ENCODE results near the gene EGR2. TPM values are rescaled to one million over a fixed set of nuclear protein-coding genes. Genes with fewer than 3 reads are reported as not detected.
"Not testable (repeated sequence)": the region's sequence is repeated elsewhere in the genome, so short reads cannot be mapped to it uniquely, and the experiment has no call there.

Gene EGR2
- total RNA-seq, 1 donor from 2014 or later, result 126 TPM

- not testable (repeated sequence) for H3K36me3 Mint-ChIP-seq (ENCODE audit: low read depth)
- H3K4me1 Mint-ChIP-seq (ENCODE audit: low read depth), result peaks cover 13% of the 10 kb centered on the region
Observed at GRCh38 chr10:62784537-62784936, 31.6 kb downstream of the EGR2 start.

GRCh38 chr10:62779487-62780248 is 36.5 kb downstream of the EGR2 start:
- peaks cover under 1% of the 10 kb centered on the region for H3K36me3 Mint-ChIP-seq (ENCODE audit: low read depth)
- no peak overlapping the region for H3K4me3 Mint-ChIP-seq (ENCODE audit: low read depth)
- H3K27ac Mint-ChIP-seq, result peak overlapping the region; percentile 51
- peak; percentile 31 for DNase-seq (ENCODE audit: low spot score)
- H3K27me3 Mint-ChIP-seq (ENCODE audit: low read depth), result peaks cover 9% of the 10 kb centered on the region
- H3K9me3 Mint-ChIP-seq, result peaks cover 12% of the 10 kb centered on the region
- peaks cover 36% of the 10 kb centered on the region for H3K4me1 Mint-ChIP-seq (ENCODE audit: low read depth)
- intact Hi-C loops (cut with micrococcal nuclease), result loop anchor here (1.0 to 2.0 kb wide), 7 partner anchors 25 to 165 kb away; partner anchors contain the start of gene ADO

More at GRCh38 chr10:62784537-62784936, 31.6 kb downstream of the EGR2 start:
- intact Hi-C loops (cut with micrococcal nuclease); H3K27ac Mint-ChIP-seq; DNase-seq (ENCODE audit: low spot score); H3K4me3 Mint-ChIP-seq (ENCODE audit: low read depth): not testable (repeated sequence)
- H3K27me3 Mint-ChIP-seq (ENCODE audit: low read depth), result peaks cover 12% of the 10 kb centered on the region
- peaks cover 26% of the 10 kb centered on the region for H3K9me3 Mint-ChIP-seq

GRCh38 chr10:62778125-62778524 is 38.0 kb downstream of the EGR2 start:
- peaks cover 31% of the 10 kb centered on the region for H3K4me1 Mint-ChIP-seq (ENCODE audit: low read depth)
- H3K27me3 Mint-ChIP-seq (ENCODE audit: low read depth), result peaks cover 3% of the 10 kb centered on the region
- H3K9me3 Mint-ChIP-seq, result no peaks in the 10 kb centered on the region
- H3K27ac Mint-ChIP-seq, result no peak overlapping the region
- no peak for DNase-seq (ENCODE audit: low spot score)
- H3K4me3 Mint-ChIP-seq (ENCODE audit: low read depth), result no peak overlapping the region
- H3K36me3 Mint-ChIP-seq (ENCODE audit: low read depth), result no peaks in the 10 kb centered on the region
- intact Hi-C loops (cut with micrococcal nuclease), result loop anchor here (2.0 kb wide), 2 partner anchors 29 to 75 kb away; no protein-coding TSS in a partner anchor

DNA sequence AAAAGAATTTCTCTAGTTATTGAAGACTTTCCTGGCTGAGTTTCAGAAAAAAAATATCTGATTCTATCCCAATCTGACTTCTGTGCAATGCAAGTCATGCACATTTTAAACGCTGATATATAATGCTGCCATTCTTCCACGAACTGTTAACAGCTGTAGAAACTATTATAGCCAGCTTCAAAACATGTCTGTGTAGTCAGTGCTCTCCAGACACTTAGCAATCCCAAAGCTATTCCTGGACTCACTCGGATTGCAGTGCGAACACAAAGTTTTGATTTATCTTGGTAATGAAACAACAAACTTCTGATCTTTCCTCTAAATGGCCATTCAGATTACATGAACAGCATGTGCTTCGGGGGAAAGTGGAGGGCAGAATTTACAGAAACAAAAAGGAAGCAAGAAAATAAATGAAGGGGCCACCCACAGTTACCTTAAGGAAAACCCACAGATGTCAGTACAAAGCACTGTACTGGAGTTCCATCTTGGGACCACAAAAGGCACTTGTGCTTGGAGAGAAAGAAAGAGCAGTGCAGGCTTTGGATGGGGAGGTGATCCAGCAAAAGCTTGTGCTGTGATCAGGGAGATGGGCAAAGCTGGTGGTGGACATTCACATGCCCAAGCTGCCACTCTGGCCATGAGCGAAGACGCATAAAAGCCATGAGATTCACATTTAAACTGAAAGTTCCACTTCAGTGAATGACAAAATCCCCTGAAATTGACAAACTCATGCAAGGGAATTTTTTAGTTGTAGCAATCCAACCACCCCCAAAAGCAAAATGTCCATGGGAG is 43.8 kb downstream of the EGR2 start:
- Mint-ChIP-seq H3K27ac (no peak overlapping the region), H3K36me3 (ENCODE audit: low read depth) (no peaks in the 10 kb centered on the region), H3K4me3 (ENCODE audit: low read depth) (no peak overlapping the region), H3K4me1 (ENCODE audit: low read depth) (peaks cover 26% of the 10 kb centered on the region), H3K9me3 (no peaks in the 10 kb centered on the region), H3K27me3 (ENCODE audit: low read depth) (peaks cover 9% of the 10 kb centered on the region)
- DNase-seq (ENCODE audit: low spot score), result no peak
- intact Hi-C loops (cut with micrococcal nuclease), result no loop called here

DNA sequence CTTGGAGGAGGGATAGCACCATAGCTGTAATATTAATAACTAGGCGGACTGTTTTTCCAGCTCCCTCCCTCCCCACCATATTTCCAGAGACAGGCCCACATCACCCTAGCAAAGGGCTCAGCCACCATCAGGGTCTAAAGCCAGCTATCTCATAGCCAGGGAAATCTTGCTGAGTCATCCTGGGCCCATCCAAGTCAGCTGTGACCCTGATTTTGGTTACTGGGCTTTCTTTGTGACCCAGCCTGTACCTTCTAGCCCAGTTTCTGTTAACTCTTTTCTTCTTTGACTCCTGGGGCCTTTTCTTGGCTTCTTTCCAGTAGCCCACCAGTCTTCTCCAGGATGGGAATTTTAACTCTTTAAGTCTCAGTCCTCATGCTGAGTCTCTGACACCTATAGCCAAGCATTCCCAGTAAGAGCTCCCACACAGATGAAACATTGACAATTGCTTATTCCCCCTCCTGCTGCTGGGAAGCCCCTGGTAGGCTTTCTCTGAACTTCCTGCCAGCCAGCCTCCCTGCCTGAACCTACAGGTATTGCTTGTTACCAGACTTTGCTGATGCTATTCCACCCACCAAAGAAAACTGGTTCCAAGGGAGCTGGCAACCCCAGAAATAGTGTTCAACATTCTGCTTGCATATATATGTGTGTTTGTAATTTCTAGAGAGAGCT is 46.5 kb downstream of the EGR2 start:
- DNase-seq (ENCODE audit: low spot score), result no peak
- Mint-ChIP-seq H3K9me3 (no peaks in the 10 kb centered on the region), H3K4me1 (ENCODE audit: low read depth) (peaks cover 28% of the 10 kb centered on the region), H3K27me3 (ENCODE audit: low read depth) (peaks cover 11% of the 10 kb centered on the region), H3K27ac (no peak overlapping the region), H3K4me3 (ENCODE audit: low read depth) (no peak overlapping the region), H3K36me3 (ENCODE audit: low read depth) (no peaks in the 10 kb centered on the region)
- intact Hi-C loops (cut with micrococcal nuclease), result no loop called here

- no peak for DNase-seq (ENCODE audit: low spot score)
- Mint-ChIP-seq H3K27ac (no peak overlapping the region), H3K4me3 (ENCODE audit: low read depth) (no peak overlapping the region), H3K9me3 (no peaks in the 10 kb centered on the region), H3K27me3 (ENCODE audit: low read depth) (peaks cover 3% of the 10 kb centered on the region), H3K36me3 (ENCODE audit: low read depth) (no peaks in the 10 kb centered on the region), H3K4me1 (ENCODE audit: low read depth) (peaks cover 24% of the 10 kb centered on the region)
- intact Hi-C loops (cut with micrococcal nuclease), result no loop called here
Observed at GRCh38 chr10:62766386-62766785, 49.8 kb downstream of the EGR2 start.

DNA sequence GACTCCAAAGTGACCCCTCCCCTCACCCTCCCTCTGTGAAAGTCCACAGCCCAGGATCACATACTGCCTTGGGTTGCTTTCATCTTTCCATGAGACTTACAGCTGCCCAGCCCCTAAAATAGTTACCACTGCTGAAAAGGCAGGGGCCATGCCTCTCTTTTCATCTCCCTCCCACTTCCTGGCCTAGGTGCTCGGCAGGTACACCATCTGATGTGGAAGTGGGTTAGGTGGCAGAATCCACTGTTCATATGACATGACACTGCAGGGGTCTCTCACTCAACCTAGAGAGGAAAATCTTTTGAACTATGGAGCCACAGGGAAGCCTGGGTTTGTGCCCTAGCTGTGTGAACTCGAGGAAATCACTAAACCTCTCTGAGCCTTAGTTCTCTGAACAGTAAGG is 50.4 kb downstream of the EGR2 start:
- Mint-ChIP-seq H3K9me3 (no peaks in the 10 kb centered on the region), H3K4me3 (ENCODE audit: low read depth) (no peak overlapping the region), H3K27ac (no peak overlapping the region), H3K27me3 (ENCODE audit: low read depth) (peaks cover 3% of the 10 kb centered on the region), H3K4me1 (ENCODE audit: low read depth) (peaks cover 28% of the 10 kb centered on the region), H3K36me3 (ENCODE audit: low read depth) (no peaks in the 10 kb centered on the region)
- intact Hi-C loops (cut with micrococcal nuclease), result no loop called here
- DNase-seq (ENCODE audit: low spot score), result no peak

- Mint-ChIP-seq H3K4me3 (ENCODE audit: low read depth) (no peak overlapping the region), H3K36me3 (ENCODE audit: low read depth) (no peaks in the 10 kb centered on the region), H3K27me3 (ENCODE audit: low read depth) (peaks cover 3% of the 10 kb centered on the region), H3K4me1 (ENCODE audit: low read depth) (peaks cover 22% of the 10 kb centered on the region), H3K9me3 (no peaks in the 10 kb centered on the region), H3K27ac (no peak overlapping the region)
- DNase-seq (ENCODE audit: low spot score), result no peak
- intact Hi-C loops (cut with micrococcal nuclease), result no loop called here
Observed at GRCh38 chr10:62764011-62764410, 52.2 kb downstream of the EGR2 start.

DNA sequence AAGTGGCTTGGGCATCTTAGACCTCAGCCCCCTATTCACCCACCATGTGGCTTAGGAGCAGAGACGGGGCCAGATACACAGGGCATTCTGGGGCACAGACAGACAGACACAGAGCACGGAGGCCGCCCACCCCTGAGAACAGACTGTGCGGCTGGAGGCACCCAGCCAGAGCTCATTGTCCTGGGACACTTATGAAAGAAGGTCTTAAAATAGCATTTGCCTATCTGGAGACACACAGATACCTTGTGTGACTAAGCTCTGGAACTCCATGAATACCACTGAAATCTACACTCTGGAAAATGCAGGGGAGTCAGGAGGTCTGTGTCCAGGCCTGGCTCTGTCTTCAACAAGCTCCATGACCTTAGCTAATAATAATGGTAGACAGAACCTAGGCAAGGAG is 53.0 kb downstream of the EGR2 start:
- Mint-ChIP-seq H3K36me3 (ENCODE audit: low read depth) (no peaks in the 10 kb centered on the region), H3K27me3 (ENCODE audit: low read depth) (peaks cover 6% of the 10 kb centered on the region), H3K4me3 (ENCODE audit: low read depth) (no peak overlapping the region), H3K9me3 (no peaks in the 10 kb centered on the region), H3K4me1 (ENCODE audit: low read depth) (peaks cover 17% of the 10 kb centered on the region), H3K27ac (no peak overlapping the region)
- intact Hi-C loops (cut with micrococcal nuclease), result no loop called here
- DNase-seq (ENCODE audit: low spot score), result no peak

Other genes starting within 250 kb of the EGR2 start
- 34.1 and 35.1 TPM in 2 replicates for gene ADO, start 11.6 kb downstream of the EGR2 start, total RNA-seq

All from activated T-helper 2 cell treated with anti-CD3 and anti-CD28 coated beads, Interferon-gamma antibody, Interleukin-2, Interleukin-4, amounts not matched to agents 10 μg/mL and 5 μg/mL and 100 μg/mL, durations not matched to agents 14 hours and 24 hours and 36 hours (primary cell).